ENCODE data around the gene AHCYL2.

- TF ChIP-seq POLR2AphosphoS5 (IDR thresholded peaks at IDR 0.05; ENCODE audit: borderline replicate concordance, low read depth, low read length) (no peak), EZH2 (IDR thresholded peaks at IDR 0.05) (no peak)
Observed at GRCh38 chr7:129394101-129394500, 169.3 kb downstream of the AHCYL2 start.

Measured in SK-N-MC (cell line).